SK-N-MC (cell line): ENCODE data around the gene NECAB2.
A peak's percentile ranks its signal among the peaks of the same experiment; 100 is the strongest.

Source experiments
- DNase-seq: peaks from one replicate; pipeline ENCODE4 v3.0.0-alpha.2; 2011; ENCODE audit warnings: low read depth, low spot score
- H3K27ac ChIP-seq: fragments of 200-600 bp; sonication (generic); 2 replicates; pipeline ENCODE4 v1.5.1; 2016; ENCODE audit warnings: mixed run types
- H3K36me3 ChIP-seq: fragments of 200-600 bp; sonication (generic); 2 replicates; pipeline ENCODE4 v1.6.1; 2017; ENCODE audit warnings: antibody characterized with exemption, low read length, mixed read lengths; ENCODE audit not compliant: insufficient read depth
- H3K4me3 ChIP-seq: fragments of 200-600 bp; sonication (generic); 2 replicates; pipeline ENCODE4 v1.5.1; 2016
- H3K9ac ChIP-seq: fragments of 200-600 bp; sonication (generic); 2 replicates; pipeline ENCODE4 v1.8.0; 2017; ENCODE audit warnings: mixed run types, mixed read lengths; ENCODE audit not compliant: insufficient read length
- H3K9me3 ChIP-seq: fragments of 200-600 bp; sonication (generic); 2 replicates; pipeline ENCODE4 v1.6.1; 2017; ENCODE audit warnings: low read depth, mild to moderate bottlenecking, antibody characterized with exemption, low read length, moderate library complexity, mixed read lengths
- EZH2 ChIP-seq: fragments of 200-600 bp; sonication (generic); IDR thresholded peaks from one replicate; pipeline ENCODE4 v1.6.1; 2017; ENCODE audit warnings: antibody characterized with exemption
- FOXP2 ChIP-seq: optimal IDR thresholded peaks from 2 replicates; pipeline ENCODE3; 2011; ENCODE audit warnings: mild to moderate bottlenecking, moderate library complexity; ENCODE audit not compliant: insufficient read depth; ENCODE audit errors: extremely low read length, control extremely low read depth
- POLR2AphosphoS5 ChIP-seq: IDR thresholded peaks from 2 replicates; pipeline ENCODE4 v1.6.1; 2012; ENCODE audit warnings: mild to moderate bottlenecking, low read depth, low read length, borderline replicate concordance

NECAB2 gene

GRCh38 chr16:84013787-84014569, 45.9 kb downstream of the NECAB2 start:
- no peaks in the 10 kb centered on the region for H3K36me3 ChIP-seq
- H3K4me3 ChIP-seq: no peak overlapping the region
- TF ChIP-seq EZH2 (no peak), POLR2AphosphoS5 (no peak), FOXP2 (no peak)
- peak; percentile 8 for DNase-seq
- H3K27ac ChIP-seq: no peak overlapping the region
- no peak overlapping the region for H3K9ac ChIP-seq
- no peaks in the 10 kb centered on the region for H3K9me3 ChIP-seq

- TF ChIP-seq FOXP2 (no peak), POLR2AphosphoS5 (no peak), EZH2 (no peak)
- Histone ChIP-seq H3K9ac (no peak overlapping the region), H3K27ac (no peak overlapping the region), H3K4me3 (no peak overlapping the region), H3K9me3 (no peaks in the 10 kb centered on the region), H3K36me3 (no peaks in the 10 kb centered on the region)
- no peak for DNase-seq
These were observed 46.7 kb downstream of the NECAB2 start for GRCh38 chr16:84014570-84015327.

- Histone ChIP-seq H3K4me3 (no peak overlapping the region), H3K9ac (no peak overlapping the region), H3K9me3 (no peaks in the 10 kb centered on the region), H3K27ac (no peak overlapping the region), H3K36me3 (no peaks in the 10 kb centered on the region)
- no peak for DNase-seq
- no peak for TF ChIP-seq EZH2
- TF ChIP-seq FOXP2: no peak
- TF ChIP-seq POLR2AphosphoS5: no peak
These were observed 47.4 kb downstream of the NECAB2 start for GRCh38 chr16:84015399-84015798.

- H3K9ac ChIP-seq: no peak overlapping the region
- TF ChIP-seq POLR2AphosphoS5: no peak
- TF ChIP-seq EZH2: no peak
- TF ChIP-seq FOXP2: no peak
- no peak for DNase-seq
- H3K36me3 ChIP-seq: no peaks in the 10 kb centered on the region
- H3K27ac ChIP-seq: no peak overlapping the region
- H3K9me3 ChIP-seq: no peaks in the 10 kb centered on the region
- no peak overlapping the region for H3K4me3 ChIP-seq
These were observed 48.4 kb downstream of the NECAB2 start for GRCh38 chr16:84016477-84016876.

- Histone ChIP-seq H3K36me3 (no peaks in the 10 kb centered on the region), H3K9me3 (no peaks in the 10 kb centered on the region), H3K4me3 (no peak overlapping the region), H3K9ac (no peak overlapping the region), H3K27ac (no peak overlapping the region)
- no peak for TF ChIP-seq EZH2
- TF ChIP-seq POLR2AphosphoS5: no peak
- TF ChIP-seq FOXP2: no peak
- DNase-seq: no peak
These were observed 50.7 kb downstream of the NECAB2 start for GRCh38 chr16:84018710-84019109.

GRCh38 chr16:84020353-84020752, 52.3 kb downstream of the NECAB2 start:
- no peak overlapping the region for H3K9ac ChIP-seq
- no peak for DNase-seq
- no peaks in the 10 kb centered on the region for H3K36me3 ChIP-seq
- no peaks in the 10 kb centered on the region for H3K9me3 ChIP-seq
- TF ChIP-seq FOXP2 (no peak), EZH2 (no peak), POLR2AphosphoS5 (no peak)
- H3K4me3 ChIP-seq: no peak overlapping the region
- H3K27ac ChIP-seq: no peak overlapping the region

- Histone ChIP-seq H3K4me3 (no peak overlapping the region), H3K27ac (no peak overlapping the region), H3K9ac (no peak overlapping the region), H3K36me3 (no peaks in the 10 kb centered on the region), H3K9me3 (no peaks in the 10 kb centered on the region)
- TF ChIP-seq POLR2AphosphoS5 (no peak), FOXP2 (no peak), EZH2 (no peak)
- no peak for DNase-seq
These were observed 53.4 kb downstream of the NECAB2 start for GRCh38 chr16:84021488-84021887.

- TF ChIP-seq FOXP2 (no peak), EZH2 (no peak), POLR2AphosphoS5 (no peak)
- no peak for DNase-seq
- H3K36me3 ChIP-seq: no peaks in the 10 kb centered on the region
- no peak overlapping the region for H3K4me3 ChIP-seq
- no peak overlapping the region for H3K27ac ChIP-seq
- no peak overlapping the region for H3K9ac ChIP-seq
- no peaks in the 10 kb centered on the region for H3K9me3 ChIP-seq
These were observed 54.6 kb downstream of the NECAB2 start for GRCh38 chr16:84022644-84023043.

- Histone ChIP-seq H3K27ac (no peak overlapping the region), H3K4me3 (no peak overlapping the region), H3K9ac (no peak overlapping the region), H3K9me3 (no peaks in the 10 kb centered on the region), H3K36me3 (no peaks in the 10 kb centered on the region)
- DNase-seq: no peak
- TF ChIP-seq FOXP2: no peak
- no peak for TF ChIP-seq EZH2
These were observed 56.8 kb downstream of the NECAB2 start for GRCh38 chr16:84024854-84025253.
